Measurements from ENCODE around the gene MS4A14. TPM values are rescaled to one million over a fixed set of nuclear protein-coding genes. Genes with fewer than 3 reads are reported as not detected.
A peak's percentile ranks its signal among the peaks of the same experiment; 100 is the strongest.
"Not testable (repeated sequence)": the region's sequence is repeated elsewhere in the genome, so short reads cannot be mapped to it uniquely, and the experiment has no call there.

The MS4A14 gene
- total and polyA plus RNA-seq, 7 donors, result 0.03 to 1.3 (median 0.14) TPM

- Histone ChIP-seq H3K27me3 (ENCODE audit: insufficient read depth in 3 of 3, low read length in 2 of 3) (peaks cover 0 to 2% (median 0%) of the 10 kb centered on the region in 3 donors), H3K9me3 (peaks cover 7% of the 10 kb centered on the region), H3K36me3 (ENCODE audit: insufficient read depth in 1 of 2, low read depth in 1 of 2) (no peaks in the 10 kb centered on the region), H3K4me1 (no peaks in the 10 kb centered on the region), H3K4me3 (no peak overlapping the region), H3K27ac (no peak overlapping the region)
- intact Hi-C loops (cut with DNase I), result no loop called here
- ATAC-seq, result no peak
- no peak for DNase-seq
- WGBS, 3 donors, result 17 to 20% (median 19%) methylated on average over 2 of the region's 2 CpGs
- TF ChIP-seq, protein P1, sequence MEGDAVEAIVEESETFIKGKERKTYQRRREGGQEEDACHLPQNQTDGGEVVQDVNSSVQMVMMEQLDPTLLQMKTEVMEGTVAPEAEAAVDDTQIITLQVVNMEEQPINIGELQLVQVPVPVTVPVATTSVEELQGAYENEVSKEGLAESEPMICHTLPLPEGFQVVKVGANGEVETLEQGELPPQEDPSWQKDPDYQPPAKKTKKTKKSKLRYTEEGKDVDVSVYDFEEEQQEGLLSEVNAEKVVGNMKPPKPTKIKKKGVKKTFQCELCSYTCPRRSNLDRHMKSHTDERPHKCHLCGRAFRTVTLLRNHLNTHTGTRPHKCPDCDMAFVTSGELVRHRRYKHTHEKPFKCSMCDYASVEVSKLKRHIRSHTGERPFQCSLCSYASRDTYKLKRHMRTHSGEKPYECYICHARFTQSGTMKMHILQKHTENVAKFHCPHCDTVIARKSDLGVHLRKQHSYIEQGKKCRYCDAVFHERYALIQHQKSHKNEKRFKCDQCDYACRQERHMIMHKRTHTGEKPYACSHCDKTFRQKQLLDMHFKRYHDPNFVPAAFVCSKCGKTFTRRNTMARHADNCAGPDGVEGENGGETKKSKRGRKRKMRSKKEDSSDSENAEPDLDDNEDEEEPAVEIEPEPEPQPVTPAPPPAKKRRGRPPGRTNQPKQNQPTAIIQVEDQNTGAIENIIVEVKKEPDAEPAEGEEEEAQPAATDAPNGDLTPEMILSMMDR (IDR thresholded peaks at IDR 0.05), result no peak
Measured at GRCh38 chr11:60357771-60358170, 38.5 kb upstream of the MS4A14 start.

GRCh38 chr11:60360621-60361020 lies 35.6 kb upstream of the MS4A14 start:
- ATAC-seq (no peak), DNase-seq (no peak)
- H3K27me3 ChIP-seq (ENCODE audit: insufficient read depth in 3 of 3, low read length in 2 of 3), result no peaks in the 10 kb centered on the region
- H3K4me3 ChIP-seq, result no peak overlapping the region
- TF ChIP-seq, protein P1 (IDR thresholded peaks at IDR 0.05), result no peak
- intact Hi-C loops (cut with DNase I), result loop anchor here in 1 of 2 donors (5.0 kb wide), 1 partner anchor 257 kb away; no protein-coding TSS in a partner anchor
- no peaks in the 10 kb centered on the region for H3K4me1 ChIP-seq
- H3K27ac ChIP-seq, result no peak overlapping the region
- H3K36me3 ChIP-seq (ENCODE audit: insufficient read depth in 1 of 2, low read depth in 1 of 2), result no peaks in the 10 kb centered on the region
- peaks cover 7% of the 10 kb centered on the region for H3K9me3 ChIP-seq
- WGBS, 3 donors, result 80 to 82% (median 82%) methylated on average over 4 of the region's 4 CpGs

- no peaks in the 10 kb centered on the region for H3K4me1 ChIP-seq
- TF ChIP-seq, protein P1 (IDR thresholded peaks at IDR 0.05), result no peak
- ATAC-seq (no peak), DNase-seq (no peak)
- peaks cover 7% of the 10 kb centered on the region for H3K9me3 ChIP-seq
- H3K27ac ChIP-seq, result no peak overlapping the region
- H3K27me3 ChIP-seq (ENCODE audit: insufficient read depth in 3 of 3, low read length in 2 of 3), result no peaks in the 10 kb centered on the region
- WGBS, 3 donors, result 31 to 44% (median 37%) methylated on average over 1 of the region's 1 CpG
- intact Hi-C loops (cut with DNase I), result loop anchor here in 1 of 2 donors (5.0 kb wide), 1 partner anchor 255 kb away; no protein-coding TSS in a partner anchor
- no peak overlapping the region for H3K4me3 ChIP-seq
- no peaks in the 10 kb centered on the region for H3K36me3 ChIP-seq (ENCODE audit: insufficient read depth in 1 of 2, low read depth in 1 of 2)
Measured at GRCh38 chr11:60362241-60362640, 34.0 kb upstream of the MS4A14 start.

DNA sequence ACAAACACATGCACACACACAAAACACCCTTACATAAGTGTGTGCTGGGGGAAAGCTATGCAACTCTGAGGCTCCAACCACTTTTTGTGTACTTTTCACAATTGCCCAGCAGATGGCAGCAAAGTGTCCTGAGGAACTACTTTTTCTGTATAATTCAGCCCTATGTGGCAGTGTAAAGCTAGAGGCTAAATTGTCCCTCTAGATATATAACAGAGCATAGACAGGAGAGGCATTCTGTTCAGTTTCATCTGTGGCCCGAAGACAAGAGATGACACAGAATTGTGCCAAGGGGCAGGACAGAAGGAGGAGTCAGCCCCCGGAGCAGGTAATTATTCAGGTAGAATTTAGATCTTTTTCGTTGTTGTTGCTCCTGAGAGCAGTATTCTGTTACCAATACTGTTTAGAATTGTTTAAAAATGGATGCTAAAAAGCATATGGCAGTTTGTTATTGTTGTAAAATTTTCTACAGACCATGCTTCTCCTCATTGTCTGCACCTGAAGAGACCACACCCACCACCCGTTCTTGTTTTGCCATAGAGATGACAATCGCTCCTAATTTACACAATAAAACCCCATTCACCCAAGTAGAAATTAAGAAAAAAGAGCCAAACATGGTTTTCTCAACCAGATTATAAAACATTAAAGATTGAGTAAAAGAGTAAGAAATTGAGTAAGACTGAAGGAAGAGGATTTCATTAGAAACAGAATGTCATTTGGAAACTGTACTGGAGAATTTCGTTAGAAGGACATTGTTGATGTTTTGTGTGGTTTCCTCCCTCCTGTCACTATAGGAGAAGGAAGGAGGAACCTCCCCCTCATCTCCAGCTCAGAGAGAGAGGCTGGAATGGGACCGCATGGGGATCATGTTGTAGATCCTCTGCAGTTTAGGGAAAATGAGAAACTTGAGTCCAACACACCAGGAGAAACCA lies 32.5 kb upstream of the MS4A14 start:
- 51 to 62% (median 60%) methylated on average over 7 of the region's 7 CpGs for WGBS, 3 donors
- Histone ChIP-seq H3K9me3 (peaks cover 7% of the 10 kb centered on the region), H3K36me3 (ENCODE audit: insufficient read depth in 1 of 2, low read depth in 1 of 2) (no peaks in the 10 kb centered on the region), H3K4me3 (no peak overlapping the region), H3K4me1 (no peaks in the 10 kb centered on the region), H3K27ac (no peak overlapping the region), H3K27me3 (ENCODE audit: insufficient read depth in 3 of 3, low read length in 2 of 3) (no peaks in the 10 kb centered on the region)
- DNase-seq (no peak), ATAC-seq (peak in 2 of 4 donors; percentile 30)
- TF ChIP-seq, protein P1 (IDR thresholded peaks at IDR 0.05), result peak; percentile 51
- intact Hi-C loops (cut with DNase I), result loop anchor here in 1 of 2 donors (5.0 kb wide), 1 partner anchor 253 kb away; no protein-coding TSS in a partner anchor

- ATAC-seq; H3K36me3 ChIP-seq (ENCODE audit: insufficient read depth in 1 of 2, low read depth in 1 of 2); DNase-seq; H3K4me1 ChIP-seq; H3K4me3 ChIP-seq; H3K27me3 ChIP-seq (ENCODE audit: insufficient read depth in 3 of 3, low read length in 2 of 3); H3K9me3 ChIP-seq; intact Hi-C loops (cut with DNase I); H3K27ac ChIP-seq: not testable (repeated sequence)
- WGBS, 3 donors, result 85 to 93% (median 89%) methylated on average over 15 of the region's 15 CpGs
Measured at GRCh38 chr11:60366262-60366904, 29.9 kb upstream of the MS4A14 start.
